Stimulated activated CD4-positive, alpha-beta T cell treated with anti-CD3 and anti-CD28 coated beads, Interleukin-4, amount 100 ng/mL, for 1 hour (primary cell): ENCODE results near the gene EME1.
"Not testable (repeated sequence)": the region's sequence is repeated elsewhere in the genome, so short reads cannot be mapped to it uniquely, and the experiment has no call there.

Experiments
- DNase-seq: peaks from one replicate; pipeline ENCODE4 v3.0.0-alpha.2; 2020

EME1 gene

GRCh38 chr17:50426814-50427787 is 54.1 kb downstream of the EME1 start:
- DNase-seq, result peak; percentile 9

- not testable (repeated sequence) for DNase-seq
Observed at GRCh38 chr17:50428126-50428525, 55.1 kb downstream of the EME1 start.

- DNase-seq, result no peak
Observed at GRCh38 chr17:50428831-50429424, 55.9 kb downstream of the EME1 start.

GRCh38 chr17:50429793-50430192 is 56.8 kb downstream of the EME1 start:
- no peak for DNase-seq
